Activated CD4-positive, alpha-beta T cell treated with anti-CD3 and anti-CD28 coated beads, Interleukin-2, Interleukin-4, amounts not matched to agents 100 ng/mL and 50 ng/mL, durations not matched to agents 16 hours and 8 hours (primary cell): ENCODE data around the gene TUBG1.
"Not testable (repeated sequence)": the region's sequence is repeated elsewhere in the genome, so short reads cannot be mapped to it uniquely, and the experiment has no call there.

Source experiments
- DNase-seq: peaks from one replicate; pipeline ENCODE4 v3.0.0-alpha.2; 2020; ENCODE audit warnings: low spot score

Gene TUBG1

GRCh38 chr17:42579794-42580551, 29.5 kb upstream of the TUBG1 start:
- DNase-seq, result no peak

- no peak for DNase-seq
These were observed 27.7 kb upstream of the TUBG1 start for GRCh38 chr17:42581744-42582270.

GRCh38 chr17:42584880-42585279, 24.6 kb upstream of the TUBG1 start:
- DNase-seq, result no peak

GRCh38 chr17:42585353-42585752, 24.1 kb upstream of the TUBG1 start:
- no peak for DNase-seq

- no peak for DNase-seq
These were observed 22.8 kb upstream of the TUBG1 start for GRCh38 chr17:42586514-42587230.

GRCh38 chr17:42590886-42591285, 18.6 kb upstream of the TUBG1 start:
- no peak for DNase-seq

- DNase-seq, result no peak
These were observed 18.1 kb upstream of the TUBG1 start for GRCh38 chr17:42591411-42591810.

- no peak for DNase-seq
These were observed 13.1 kb upstream of the TUBG1 start for GRCh38 chr17:42596386-42596785.

GRCh38 chr17:42598905-42599304, 10.6 kb upstream of the TUBG1 start:
- DNase-seq, result no peak

- no peak for DNase-seq
These were observed 6.2 kb upstream of the TUBG1 start for GRCh38 chr17:42603318-42603717.

GRCh38 chr17:42607769-42608168, 1.7 kb upstream of the TUBG1 start:
- no peak for DNase-seq

- peak; percentile 1 for DNase-seq
These were observed 940 bp upstream of the TUBG1 start for GRCh38 chr17:42608305-42609181.

- DNase-seq, result not testable (repeated sequence)
These were observed 625 bp downstream of the TUBG1 start for GRCh38 chr17:42609814-42610801.

GRCh38 chr17:42612013-42612412, 2.5 kb downstream of the TUBG1 start:
- DNase-seq, result no peak

- DNase-seq, result no peak
These were observed 4.3 kb downstream of the TUBG1 start for GRCh38 chr17:42613699-42614295.

GRCh38 chr17:42617956-42618431, 8.5 kb downstream of the TUBG1 start:
- DNase-seq, result no peak

- peak; percentile 3 for DNase-seq
These were observed 9.1 kb downstream of the TUBG1 start for GRCh38 chr17:42618442-42619150.

- not testable (repeated sequence) for DNase-seq
These were observed 12.5 kb downstream of the TUBG1 start for GRCh38 chr17:42621987-42622386.

GRCh38 chr17:42623271-42623670, 13.8 kb downstream of the TUBG1 start:
- DNase-seq, result no peak
